Ureter (tissue), 1 donor: Measurements from ENCODE around the gene TTR. TPM values are rescaled to one million over a fixed set of nuclear protein-coding genes. Genes with fewer than 3 reads are reported as not detected.

Experiments used
- DNase-seq: peaks from one replicate; pipeline ENCODE4 v3.0.0-alpha.2; 2020; ENCODE audit warnings: low spot score
- total RNA-seq: library from RNA; stranded (reverse); gene quantifications from one replicate; pipeline ENCODE4 v1.2.4, GENCODE V29; 2023
- donor health status: DM: yes; HTN: yes; CAD: no.

The TTR gene
- total RNA-seq, 1 donor from 2014 or later: 0.55 TPM

GRCh38 chr18:31616586-31616985 is 24.9 kb downstream of the TTR start:
- no peak for DNase-seq

GRCh38 chr18:31617031-31617717 is 25.5 kb downstream of the TTR start:
- DNase-seq: no peak

DNA sequence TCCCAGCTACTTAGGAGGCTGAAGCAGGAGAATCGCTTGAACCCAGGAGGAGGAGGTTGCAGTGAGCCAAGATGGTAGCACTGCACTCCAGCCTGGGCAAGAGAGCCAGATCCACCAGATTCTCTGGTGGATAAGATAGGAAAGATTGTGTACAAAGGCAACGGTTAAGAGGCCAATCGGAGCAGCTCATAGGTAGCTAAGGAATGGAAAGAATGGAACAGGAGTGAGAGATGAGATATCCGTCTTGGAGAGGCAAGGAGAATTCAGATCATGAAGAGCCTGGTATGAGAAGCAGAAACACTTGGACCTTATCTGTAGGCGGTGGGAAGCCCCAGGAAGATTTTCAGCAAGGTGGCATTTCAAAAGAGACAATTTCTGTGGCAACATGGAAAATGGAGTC is 27.1 kb downstream of the TTR start:
- no peak for DNase-seq

DNA sequence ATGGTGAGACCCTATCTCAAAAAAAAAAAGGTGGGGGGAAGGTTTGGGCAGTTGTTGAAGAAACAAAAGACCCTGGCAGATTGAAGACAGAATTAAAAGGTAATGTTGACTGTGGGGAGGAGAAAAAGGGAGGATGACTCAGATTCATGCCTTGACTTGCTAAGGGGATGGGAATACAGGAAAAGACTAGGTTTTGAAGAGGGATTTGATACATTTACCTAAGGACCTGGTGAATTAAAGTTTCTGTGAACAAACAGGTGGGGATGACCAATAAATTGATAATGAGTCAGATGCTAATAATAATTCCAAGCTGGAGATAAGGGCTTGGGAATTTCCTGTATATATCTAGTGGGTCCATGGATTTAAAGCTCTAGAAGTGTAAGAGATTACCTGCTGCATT is 27.6 kb downstream of the TTR start:
- no peak for DNase-seq

GRCh38 chr18:31624892-31625640 is 33.4 kb downstream of the TTR start:
- DNase-seq: no peak

GRCh38 chr18:31626409-31626808 is 34.7 kb downstream of the TTR start:
- DNase-seq: no peak

- no peak for DNase-seq
These were observed 38.9 kb downstream of the TTR start for GRCh38 chr18:31630549-31630948.

DNA sequence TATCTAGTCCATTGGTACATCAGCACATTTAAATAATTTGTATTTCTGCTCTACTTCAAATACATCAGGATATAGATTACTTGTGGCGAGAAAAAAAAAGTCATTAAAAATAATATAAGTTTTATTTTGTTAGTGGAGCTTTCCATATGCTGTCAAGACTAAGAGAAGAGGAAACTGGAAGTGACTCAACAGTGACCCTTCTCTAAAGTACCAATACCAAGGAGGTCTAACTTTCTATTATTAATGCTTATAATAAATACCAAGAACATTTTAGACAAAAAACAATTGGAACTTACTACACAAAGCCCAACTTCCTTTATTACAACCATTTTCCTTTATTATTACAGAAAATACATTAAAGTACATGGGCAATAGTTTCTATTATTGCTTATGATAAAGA is 39.8 kb downstream of the TTR start:
- no peak for DNase-seq

DNA sequence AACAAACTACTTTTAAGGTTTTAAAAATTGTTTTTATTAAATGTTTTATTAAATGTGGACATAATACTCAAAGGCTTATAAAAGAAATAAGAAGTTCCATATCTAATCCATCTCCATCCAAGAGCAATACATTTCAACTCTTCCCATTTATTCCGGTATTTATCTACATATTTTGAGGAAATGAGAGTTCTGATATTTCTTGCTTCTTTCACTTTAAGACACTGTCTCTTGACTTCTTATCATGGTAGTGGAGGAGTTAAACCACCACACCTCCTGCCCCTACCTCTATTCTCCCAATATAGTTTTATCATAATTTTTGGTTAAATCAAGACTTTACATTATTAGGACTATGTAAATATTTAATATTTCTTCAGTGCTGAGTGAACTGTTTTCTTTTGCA is 40.7 kb downstream of the TTR start:
- no peak for DNase-seq

- no peak for DNase-seq
These were observed 42.0 kb downstream of the TTR start for GRCh38 chr18:31633392-31634330.

- no peak for DNase-seq
These were observed 42.6 kb downstream of the TTR start for GRCh38 chr18:31634331-31634713.

DNA sequence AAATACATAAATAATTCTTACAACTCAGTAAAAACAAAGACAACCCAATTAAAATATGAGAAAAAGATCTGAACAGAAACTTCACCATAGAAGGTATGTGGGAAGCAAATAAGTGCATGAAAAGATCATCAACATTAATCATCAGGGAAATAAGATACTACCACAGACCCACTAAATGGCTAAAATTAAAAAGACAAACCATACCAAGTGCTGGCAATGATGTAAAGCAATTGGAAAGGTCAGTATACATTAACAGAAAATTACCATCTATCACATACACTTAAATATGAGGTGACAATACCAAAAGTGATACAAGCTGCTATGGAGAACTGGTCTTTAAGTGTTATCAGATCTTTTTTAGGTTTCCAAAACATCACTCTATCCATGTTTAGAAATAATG is 44.7 kb downstream of the TTR start:
- no peak for DNase-seq

- no peak for DNase-seq
These were observed 45.8 kb downstream of the TTR start for GRCh38 chr18:31637445-31637844.

DNA sequence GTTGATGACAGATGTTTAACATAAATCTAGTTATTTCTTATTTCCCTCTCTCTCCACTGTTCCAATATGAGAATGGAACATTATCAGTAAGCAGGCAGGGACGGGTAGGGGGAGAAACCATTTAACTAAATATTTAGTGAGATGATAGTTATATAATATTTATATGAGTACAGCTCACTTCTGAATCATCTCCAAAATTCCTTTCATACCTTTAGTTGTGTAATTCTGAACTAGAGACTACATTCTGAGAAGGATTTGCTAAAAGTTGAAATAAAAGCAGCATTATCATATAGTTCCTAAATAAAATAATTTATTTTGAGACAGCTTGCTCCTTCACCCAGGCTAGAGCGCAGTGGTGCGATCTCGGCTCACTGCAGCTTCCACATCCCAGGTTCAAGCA is 51.3 kb downstream of the TTR start:
- no peak for DNase-seq

DNA sequence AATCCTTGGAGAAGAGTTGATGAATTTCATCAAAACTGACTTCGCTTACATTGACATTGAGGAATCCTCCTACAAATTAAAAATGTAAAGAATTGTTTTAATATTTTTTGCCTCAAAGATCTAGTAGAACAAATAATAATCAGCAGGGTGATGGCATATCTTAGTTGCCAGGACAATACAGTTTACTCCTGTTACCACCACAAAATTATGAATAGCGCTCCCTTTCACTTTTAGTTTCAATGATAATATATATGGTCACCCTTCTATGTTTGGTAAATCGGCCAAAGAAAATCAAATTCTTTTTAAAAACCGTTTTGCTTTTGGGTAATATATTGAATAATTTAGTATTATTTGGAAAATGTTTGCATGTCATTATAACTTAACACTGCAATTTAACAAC is 53.7 kb downstream of the TTR start:
- no peak for DNase-seq

DNA sequence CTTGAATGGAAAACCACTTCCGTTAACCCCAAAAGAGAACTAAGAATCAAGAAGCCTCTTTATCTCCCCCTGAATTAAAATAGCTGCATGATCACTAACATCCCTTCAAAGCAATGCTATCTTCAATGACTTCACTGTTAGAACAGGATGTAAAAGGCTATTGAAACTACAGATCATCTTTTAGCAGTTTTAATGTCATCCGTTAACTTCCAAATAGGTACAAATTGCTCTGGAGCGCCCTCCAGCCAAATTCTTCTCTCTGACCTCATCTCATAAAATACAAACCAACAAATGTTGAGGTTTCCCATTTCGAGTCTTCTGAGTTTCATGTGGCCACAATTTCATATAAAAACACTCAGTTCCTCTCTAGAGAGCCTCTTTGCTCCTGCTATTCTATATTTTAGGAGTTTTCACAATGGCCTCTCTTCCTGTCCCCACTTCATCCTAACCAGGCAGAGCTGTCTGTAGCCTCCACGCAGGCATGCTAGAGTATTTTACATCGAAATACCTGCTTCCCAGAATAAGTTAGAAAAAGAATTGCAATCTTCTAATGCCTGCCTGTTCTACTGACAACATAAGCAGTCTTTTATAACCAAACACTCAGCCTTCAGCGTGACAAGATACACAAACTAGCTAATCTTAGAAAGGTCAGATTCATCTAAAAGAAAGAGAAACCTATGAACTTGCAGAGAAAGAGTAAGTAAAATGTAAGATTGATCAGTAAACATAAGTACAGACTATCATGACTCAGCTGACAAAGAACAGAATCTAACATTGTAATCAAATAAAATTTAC is 54.9 kb downstream of the TTR start:
- no peak for DNase-seq

- no peak for DNase-seq
These were observed 55.6 kb downstream of the TTR start for GRCh38 chr18:31647127-31647753.
